Fibroblast of lung (primary cell): ENCODE results near the gene DGKA.

ENCODE experiments used
- CTCF ChIP-seq, 2 donors: IDR thresholded peaks in 1 of 2; conservative IDR thresholded peaks in 1 of 2; 1 replicate in 1 of 2; 2 replicates in 1 of 2; pipeline ENCODE4 v1.5.1; 2011 to 2012; ENCODE audit warnings: low read length in 2 of 2, control low read depth in 1 of 2, inconsistent platforms in 1 of 2, low read depth in 1 of 2, mild to moderate bottlenecking in 1 of 2
- EZH2 ChIP-seq: IDR thresholded peaks from 2 replicates; pipeline ENCODE4 v1.5.1; 2012; ENCODE audit warnings: low read length, control low read depth, mild to moderate bottlenecking; ENCODE audit errors: missing control alignments

- TF ChIP-seq CTCF (conservative IDR thresholded peaks at IDR 0.05 in 1 of 2, IDR thresholded peaks at IDR 0.05 in 1 of 2; ENCODE audit: low read depth in 1 of 2, low read length in 2 of 2) = peak; percentile 16 to 25
- no peak for TF ChIP-seq EZH2
These were observed 25.0 kb downstream of the DGKA start for GRCh38 chr12:55955800-55956508.
